ENCODE measurements around the gene RIN2. TPM values are rescaled to one million over a fixed set of nuclear protein-coding genes. Genes with fewer than 3 reads are reported as not detected.

The RIN2 gene
- total and polyA plus RNA-seq, 2 experiments from 2014 or later: 0.08 to 1.4 TPM

- no peaks in the 10 kb centered on the region; the same call in 1 of the 2 replicates for H3K4me1 ChIP-seq (ENCODE audit: insufficient read depth)
- TF ChIP-seq ZNF331 (CRISPR knock-in tag; IDR thresholded peaks at IDR 0.05; ENCODE audit: low read depth) (no peak), CREB1 (CRISPR knock-in tag; IDR thresholded peaks at IDR 0.05; ENCODE audit: low read depth) (no peak), NANOG (IDR thresholded peaks at IDR 0.05; ENCODE audit: borderline replicate concordance) (no peak), ETS1 (IDR thresholded peaks at IDR 0.05) (no peak), ZNF462 (CRISPR knock-in tag; IDR thresholded peaks at IDR 0.05) (no peak), EZH2phosphoT487 (IDR thresholded peaks at IDR 0.05; ENCODE audit: unreplicated experiment) (no peak), EZH2 (IDR thresholded peaks at IDR 0.05; ENCODE audit: low read depth, unreplicated experiment) (no peak), REST (IDR thresholded peaks at IDR 0.05; ENCODE audit: unreplicated experiment) (no peak), CTCF (conservative IDR thresholded peaks at IDR 0.05; ENCODE audit: low read depth in 2 of 2) (no peak), ZNF114 (CRISPR knock-in tag; IDR thresholded peaks at IDR 0.05) (no peak), STAT1 (IDR thresholded peaks at IDR 0.05; ENCODE audit: unreplicated experiment) (no peak), JUNB (IDR thresholded peaks at IDR 0.05; ENCODE audit: unreplicated experiment) (no peak), POLR2AphosphoS5 (IDR thresholded peaks at IDR 0.05; ENCODE audit: low read depth) (no peak)
- H3K4me3 ChIP-seq: no peak overlapping the region
- H3K27ac Mint-ChIP-seq: no peak overlapping the region
- no peak overlapping the region for H3K27ac ChIP-seq (ENCODE audit: low read depth)
- H3K36me3 Mint-ChIP-seq (ENCODE audit: low read depth): no peaks in the 10 kb centered on the region; the same call in 2 of the 3 replicates
- H3K27me3 ChIP-seq (ENCODE audit: insufficient read depth): peaks cover 10% of the 10 kb centered on the region
- no peak overlapping the region for H3K4me2 ChIP-seq
- H3K79me2 ChIP-seq (replicated peaks; ENCODE audit: insufficient read depth): no peaks in the 10 kb centered on the region
- H3F3A ChIP-seq (replicated peaks; ENCODE audit: low read depth): no peaks in the 10 kb centered on the region
- no peak for ATAC-seq
- H3K27me3 Mint-ChIP-seq (ENCODE audit: insufficient read depth, low read depth, poor library complexity): peaks cover 10% of the 10 kb centered on the region
- DNase-seq (ENCODE audit: low spot score): no peak
- no peak overlapping the region for H2AFZ ChIP-seq
- H3K36me3 ChIP-seq (ENCODE audit: insufficient read depth): no peaks in the 10 kb centered on the region
- no peaks in the 10 kb centered on the region for H4K20me1 ChIP-seq (replicated peaks; ENCODE audit: insufficient read depth)
- H3K9me3 Mint-ChIP-seq: no peaks in the 10 kb centered on the region
- H3K4me1 Mint-ChIP-seq: peaks cover 4% of the 10 kb centered on the region; the same call in 2 of the 3 replicates
- H3K4me3 Mint-ChIP-seq: no peak overlapping the region
- H3K9me2 ChIP-seq (ENCODE audit: insufficient read depth): 0 out of 2 replicates have a peak, but pooled peaks cover 4% of the 10 kb centered on the region
Observed at GRCh38 chr20:19750907-19751636, 7.0 kb upstream of the RIN2 start.

Data from GM23338 (cell line).